Measurements from ENCODE around the gene ZNF740. TPM values are rescaled to one million over a fixed set of nuclear protein-coding genes. Genes with fewer than 3 reads are reported as not detected.

Gene ZNF740
- total and polyA plus RNA-seq, 2 of the 8 experiments (the other 6 are each of a cell fraction or from before 2014, with no cell fraction given), result 8.2 to 40.0 TPM

DNA sequence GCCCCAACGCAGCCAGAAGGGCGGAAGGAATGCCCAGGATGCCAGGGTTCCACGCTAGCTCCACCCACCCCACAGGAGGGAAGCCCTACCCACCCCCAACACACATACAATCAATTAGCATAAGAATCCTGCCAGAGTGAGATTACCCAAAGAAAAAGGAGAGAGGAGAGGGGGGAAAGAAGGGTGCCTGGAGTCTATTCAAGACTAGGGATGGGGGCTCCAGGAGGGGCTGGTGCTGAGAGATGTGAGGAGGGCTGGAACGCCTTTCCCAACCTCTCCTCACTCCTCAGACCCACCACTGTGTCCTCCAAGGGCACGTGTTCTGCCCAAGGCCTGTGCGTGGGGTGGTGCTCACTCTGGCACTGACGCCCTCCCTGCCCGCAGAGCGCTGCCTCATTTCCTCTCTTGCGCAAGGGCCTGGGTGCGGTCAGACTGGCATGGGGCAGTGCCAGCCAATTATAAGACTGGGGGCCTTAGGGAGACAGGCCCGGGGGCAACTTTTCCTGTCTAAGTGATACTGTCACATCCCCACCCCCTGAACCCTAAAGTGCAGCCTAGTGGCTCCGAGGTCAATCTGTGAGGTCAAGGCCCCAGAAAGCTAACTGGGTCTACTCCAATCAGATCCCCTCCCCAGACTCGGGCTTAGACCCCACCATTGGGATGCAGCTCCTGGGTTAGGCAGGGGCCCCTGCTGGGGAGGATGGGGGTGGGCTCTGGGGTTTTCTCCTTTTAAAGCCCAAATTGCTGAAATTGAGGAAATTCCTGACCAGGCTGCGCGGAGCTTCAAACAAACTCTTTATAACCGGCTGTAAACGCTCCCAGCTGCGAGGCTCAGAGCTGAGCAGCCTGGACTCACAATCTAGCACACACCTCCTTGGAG lies 36.8 kb downstream of the ZNF740 start (continued):
- TF ChIP-seq SUZ12 (IDR thresholded peaks at IDR 0.05; ENCODE audit: low read length) (no peak), TCF12 (IDR thresholded peaks at IDR 0.05; ENCODE audit: low read depth, low read length) (0 out of 2 replicates have a peak, but pooled peaks have one; percentile 15), RXRA (IDR thresholded peaks at IDR 0.05; ENCODE audit: insufficient read depth, low read depth, low read length) (no peak), TAF7 (optimal IDR thresholded peaks at IDR 0.05; ENCODE audit: borderline replicate concordance, low read depth, low read length) (peak; percentile 32), FOSL1 (IDR thresholded peaks at IDR 0.05; ENCODE audit: insufficient read depth, low read depth, low read length) (no peak), ZNF274 (IDR thresholded peaks at IDR 0.05; ENCODE audit: borderline replicate concordance, extremely low read depth, low read length) (no peak), ATF3 (IDR thresholded peaks at IDR 0.05; ENCODE audit: insufficient read depth, low read depth, low read length) (no peak), POU5F1 (IDR thresholded peaks at IDR 0.05; ENCODE audit: low read depth, low read length) (peak; percentile 84), KDM5A (IDR thresholded peaks at IDR 0.05; ENCODE audit: low read length) (no peak), BCL11A (IDR thresholded peaks at IDR 0.05; ENCODE audit: low read depth in 2 of 2, low read length in 2 of 2) (no peak), RBBP5 (IDR thresholded peaks at IDR 0.05; ENCODE audit: borderline replicate concordance, low read depth, low read length) (peak; percentile 92), SP4 (IDR thresholded peaks at IDR 0.05; ENCODE audit: low read length) (0 out of 2 replicates have a peak, but pooled peaks have one; percentile 12), BRCA1 (IDR thresholded peaks at IDR 0.05; ENCODE audit: low read depth, low read length) (no peak), RAD21 (IDR thresholded peaks at IDR 0.05 in 1 of 2, conservative IDR thresholded peaks at IDR 0.05 in 1 of 2; ENCODE audit: low read depth in 2 of 2, low read length in 2 of 2) (no peak)
- TF ChIP-seq, protein P1, sequence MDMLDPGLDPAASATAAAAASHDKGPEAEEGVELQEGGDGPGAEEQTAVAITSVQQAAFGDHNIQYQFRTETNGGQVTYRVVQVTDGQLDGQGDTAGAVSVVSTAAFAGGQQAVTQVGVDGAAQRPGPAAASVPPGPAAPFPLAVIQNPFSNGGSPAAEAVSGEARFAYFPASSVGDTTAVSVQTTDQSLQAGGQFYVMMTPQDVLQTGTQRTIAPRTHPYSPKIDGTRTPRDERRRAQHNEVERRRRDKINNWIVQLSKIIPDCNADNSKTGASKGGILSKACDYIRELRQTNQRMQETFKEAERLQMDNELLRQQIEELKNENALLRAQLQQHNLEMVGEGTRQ (IDR thresholded peaks at IDR 0.05; ENCODE audit: low read length), result peak; percentile 73
